Measurements from ENCODE around the gene CDH4.

The CDH4 gene

GRCh38 chr20:61731363-61732181, 479.5 kb downstream of the CDH4 start:
- DNase-seq, result no peak

DNA sequence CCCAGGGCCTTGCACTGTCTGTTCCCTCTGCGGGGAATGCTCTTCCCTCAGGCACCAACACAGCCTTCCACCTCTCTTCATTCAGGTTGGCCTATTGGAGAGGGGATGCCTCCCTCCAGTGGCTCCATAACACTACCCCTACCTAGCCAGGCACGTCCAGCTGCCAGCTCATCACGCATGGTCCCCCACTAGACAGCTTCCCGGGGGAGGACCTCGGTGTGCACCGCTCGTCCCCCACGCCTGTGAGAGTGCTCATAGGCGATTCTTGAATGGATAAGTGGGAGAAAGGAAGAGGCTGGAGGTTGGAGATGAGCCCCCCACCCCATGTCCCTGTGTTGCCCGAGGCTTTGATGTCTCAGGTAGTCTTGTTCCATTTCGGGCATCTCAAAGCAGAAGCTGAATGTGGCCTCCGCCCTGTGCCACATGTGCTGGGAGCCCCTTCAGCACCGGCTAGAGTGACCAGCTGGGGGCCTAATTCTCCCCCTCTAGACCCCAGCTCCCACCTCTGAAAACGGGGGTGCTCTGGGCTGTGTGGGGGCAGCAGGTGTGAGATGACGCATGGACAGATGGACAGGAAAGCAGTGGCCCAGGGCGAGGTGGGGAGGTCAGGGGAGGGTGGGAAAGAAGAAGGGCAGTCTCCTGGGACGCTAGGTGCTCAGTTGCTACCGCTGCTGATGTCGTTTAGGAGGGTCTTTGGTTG, 480.6 kb downstream of the CDH4 start:
- DNase-seq, result no peak

DNA sequence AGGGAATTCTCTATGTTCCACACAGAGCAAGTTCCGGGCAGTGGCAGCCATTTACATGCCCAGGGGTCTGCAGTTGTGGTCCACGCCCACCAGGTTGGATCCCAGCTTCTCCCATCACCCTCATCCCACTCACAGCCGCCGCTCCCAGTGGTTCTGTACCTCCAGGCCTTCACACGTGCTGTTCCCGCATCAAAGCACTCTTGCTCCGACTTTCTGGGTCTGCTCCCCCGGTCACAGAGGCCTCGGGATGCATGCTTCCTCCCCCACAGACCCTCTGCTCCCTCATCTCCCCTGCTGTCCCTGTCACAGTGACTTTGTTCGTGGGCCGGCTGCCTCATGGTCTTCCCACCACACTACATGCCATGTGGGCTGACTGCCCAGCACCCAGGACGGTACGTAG, 481.2 kb downstream of the CDH4 start:
- DNase-seq, result no peak

GRCh38 chr20:61733891-61734732, 482.1 kb downstream of the CDH4 start:
- DNase-seq, result no peak

DNA sequence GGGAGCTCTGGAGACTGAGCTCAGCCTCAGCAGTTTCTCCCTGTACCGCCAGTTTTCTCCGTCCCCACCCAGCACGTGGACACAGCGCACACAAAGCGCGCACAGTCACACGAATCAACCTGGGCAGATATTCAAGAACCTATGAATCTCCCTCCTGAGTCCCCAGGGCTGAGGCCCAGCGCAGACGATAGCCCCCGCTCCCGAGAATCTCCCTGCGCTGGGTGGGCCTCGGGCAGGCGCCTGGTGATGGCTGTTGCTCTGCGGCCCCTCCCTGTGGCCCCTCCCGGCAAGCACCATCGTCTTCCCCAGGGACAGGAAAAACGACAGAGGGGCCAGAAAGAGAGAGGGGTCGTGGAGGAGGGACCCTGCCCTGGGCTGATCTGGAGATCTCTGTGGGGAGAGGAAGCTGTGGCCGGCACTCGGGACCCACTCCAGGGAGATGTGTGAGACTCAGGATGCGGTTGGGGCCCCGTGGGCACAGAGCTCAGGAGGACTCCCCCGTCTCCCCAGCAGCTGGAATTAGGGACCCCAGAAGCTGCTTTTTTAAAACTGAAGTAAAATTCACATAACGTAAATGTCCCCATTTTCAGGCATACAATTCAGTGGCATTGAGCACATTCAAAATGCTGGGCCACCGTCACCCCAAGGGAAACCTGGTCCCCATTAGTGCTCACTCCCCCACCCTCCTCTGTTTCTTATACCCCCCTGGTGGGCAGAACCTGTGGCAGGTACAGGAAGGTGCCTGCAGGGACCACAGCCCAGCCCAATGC, 482.9 kb downstream of the CDH4 start:
- DNase-seq, result no peak

DNA sequence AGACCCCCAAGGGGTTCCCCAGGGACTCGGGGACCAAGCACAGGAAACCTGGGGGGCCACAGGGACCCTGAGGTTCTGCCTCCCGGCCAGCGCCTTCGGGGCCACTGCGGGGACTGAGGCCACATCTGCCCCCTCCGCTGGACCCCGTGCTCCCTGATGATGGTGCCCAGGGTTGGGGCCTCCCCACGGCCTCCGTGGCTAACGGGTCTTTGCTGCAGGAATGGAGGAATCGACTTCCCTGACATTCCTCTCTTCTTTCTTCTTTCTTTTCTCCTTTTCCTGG, 483.4 kb downstream of the CDH4 start:
- no peak for DNase-seq

- DNase-seq, result no peak
Observed at GRCh38 chr20:61736001-61736635, 484.1 kb downstream of the CDH4 start.

GRCh38 chr20:61736751-61737310, 484.8 kb downstream of the CDH4 start:
- no peak for DNase-seq

- no peak for DNase-seq
Observed at GRCh38 chr20:61737346-61737745, 485.3 kb downstream of the CDH4 start.

- DNase-seq, result no peak
Observed at GRCh38 chr20:61737812-61738443, 485.9 kb downstream of the CDH4 start.

DNA sequence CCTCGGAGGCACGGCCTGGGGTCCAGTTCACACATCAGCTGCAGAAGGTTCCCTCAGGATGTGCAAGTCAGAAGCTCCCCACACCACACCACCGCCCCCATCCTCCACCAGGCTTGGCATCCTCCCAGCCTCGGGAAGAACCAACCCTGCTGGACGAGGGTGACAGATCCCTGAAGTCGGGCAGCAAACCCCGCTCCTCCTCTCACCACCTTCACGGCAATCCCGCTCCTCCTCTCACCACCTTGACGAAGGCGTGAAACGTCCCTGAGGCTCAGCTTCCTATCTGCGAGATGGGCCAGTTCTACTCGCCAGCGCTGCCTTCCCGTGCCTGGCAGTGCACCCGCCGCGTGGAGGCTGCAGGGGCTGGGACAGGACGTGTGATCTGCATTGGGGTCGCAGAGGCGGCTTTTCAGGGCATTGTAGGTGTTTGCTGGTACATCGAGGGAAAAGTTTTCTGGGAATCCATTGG, 486.6 kb downstream of the CDH4 start:
- no peak for DNase-seq

GRCh38 chr20:61739086-61739831, 487.2 kb downstream of the CDH4 start:
- no peak for DNase-seq

GRCh38 chr20:61739832-61740118, 487.7 kb downstream of the CDH4 start:
- DNase-seq, result no peak

- DNase-seq, result no peak
Observed at GRCh38 chr20:61742097-61742825, 490.2 kb downstream of the CDH4 start.

DNA sequence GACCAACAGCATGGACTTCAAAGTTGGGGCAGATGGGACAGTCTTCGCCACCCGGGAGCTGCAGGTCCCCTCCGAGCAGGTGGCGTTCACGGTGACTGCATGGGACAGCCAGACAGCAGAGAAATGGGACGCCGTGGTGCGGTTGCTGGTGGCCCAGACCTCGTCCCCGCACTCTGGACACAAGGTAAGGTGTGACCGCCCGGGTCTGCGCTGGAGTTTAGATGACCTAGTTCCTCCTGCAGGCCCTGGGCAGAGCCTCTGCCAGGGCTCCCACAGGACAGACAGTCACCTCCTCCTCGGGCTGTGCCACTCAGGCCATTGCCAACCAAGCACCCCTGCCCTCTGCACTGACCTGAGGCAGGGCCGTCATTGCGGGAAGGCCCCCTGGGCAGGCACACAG, 491.5 kb downstream of the CDH4 start:
- DNase-seq, result no peak

GRCh38 chr20:61744691-61745396, 492.8 kb downstream of the CDH4 start:
- no peak for DNase-seq

DNA sequence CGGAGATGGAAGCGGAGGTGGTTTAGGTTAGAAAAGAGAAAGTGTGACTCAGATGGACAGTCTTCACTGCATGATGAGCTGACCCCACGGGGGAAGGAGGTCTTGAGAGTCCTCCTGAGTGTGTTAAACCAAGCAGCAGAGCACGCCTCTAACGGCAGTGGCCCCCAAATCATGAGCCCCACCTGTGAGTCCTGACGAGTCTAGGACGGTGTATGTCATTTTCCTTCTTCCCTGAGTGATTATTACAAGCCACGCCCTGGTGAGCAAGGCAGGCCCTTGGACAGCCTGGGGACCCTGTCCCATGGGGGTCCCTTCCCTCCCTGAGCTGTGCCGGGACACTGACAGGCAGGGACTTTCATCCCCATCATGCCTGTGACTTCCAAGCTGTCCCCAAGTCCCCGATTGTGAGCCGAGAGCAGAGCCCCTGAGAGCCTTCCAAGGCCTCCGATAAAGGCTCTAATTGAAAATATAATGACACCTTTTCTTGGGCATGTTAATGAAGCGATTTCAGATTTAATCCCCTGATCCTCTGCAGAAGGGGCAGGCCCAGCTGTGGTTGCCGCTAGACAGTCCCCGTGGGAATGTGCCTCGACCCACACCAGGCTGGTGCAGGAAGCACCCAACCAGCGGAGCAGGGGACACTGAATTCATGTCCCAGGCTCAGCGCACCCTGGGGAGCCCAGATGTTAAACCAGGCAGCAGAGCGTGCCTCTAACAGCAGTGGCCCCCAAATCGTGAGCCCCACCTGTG, 493.5 kb downstream of the CDH4 start:
- no peak for DNase-seq

DNA sequence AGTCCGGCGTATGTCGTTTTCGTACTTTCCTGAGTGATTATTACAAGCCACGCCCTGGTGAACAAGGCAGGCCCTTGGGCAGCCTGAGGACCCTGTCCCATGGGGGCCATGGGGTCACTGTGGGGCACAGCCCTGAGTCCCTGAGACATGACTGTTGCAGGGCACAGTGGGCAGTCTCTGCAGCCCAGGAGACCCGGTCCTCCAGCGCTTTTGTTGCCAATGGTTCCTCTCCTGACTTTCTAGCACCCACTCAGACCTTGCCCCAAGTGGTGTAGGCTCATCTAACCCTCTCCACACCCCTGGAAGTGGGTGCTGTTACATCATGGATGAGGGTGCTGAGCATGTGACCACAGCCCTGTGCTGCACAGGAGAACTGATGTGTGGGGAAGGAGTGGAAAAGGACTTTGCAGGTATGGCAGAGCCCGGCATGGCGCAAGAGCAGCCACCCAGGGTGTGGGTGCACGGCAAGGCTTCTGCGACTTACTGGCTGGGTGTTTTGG, 494.1 kb downstream of the CDH4 start:
- DNase-seq, result no peak

- no peak for DNase-seq
Observed at GRCh38 chr20:61746781-61747180, 494.7 kb downstream of the CDH4 start.

Data from hematopoietic multipotent progenitor cell treated with erythropoietin and hydrocortisone succinate and interleukin-3 and kit ligand, for 6 days (in vitro differentiated cells).